Neutrophil (primary cell): ENCODE results near the gene MPZL2.

ENCODE experiments used
- H3K27ac ChIP-seq: fragments of 200-600 bp; sonication (generic); 2 replicates; pipeline ENCODE4 v1.5.1; 2016; ENCODE audit warnings: mild to moderate bottlenecking, moderate library complexity
- H3K27me3 ChIP-seq: fragments of 200-600 bp; sonication (generic); 2 replicates; pipeline ENCODE4 v1.6.0; 2016; ENCODE audit warnings: mild to moderate bottlenecking
- H3K36me3 ChIP-seq: fragments of 200-600 bp; sonication (generic); 2 replicates; pipeline ENCODE4 v1.5.1; 2017
- H3K4me1 ChIP-seq, 2 experiments: fragments of 200-600 bp in 1 of 2; sonication (generic) in 1 of 2; 1 replicate in 1 of 2; 2 replicates in 1 of 2; pipeline versions ENCODE4 v1.5.1 to v1.6.1; 2013 to 2016; ENCODE audit warnings: low read depth in 1 of 2, low read length in 1 of 2, mild to moderate bottlenecking in 1 of 2, moderate library complexity in 1 of 2; ENCODE audit not compliant: control insufficient read depth in 1 of 2, insufficient read depth in 1 of 2
- H3K4me3 ChIP-seq, 2 experiments: fragments of 200-600 bp in 1 of 2; sonication (generic) in 1 of 2; 1 replicate in 1 of 2; 2 replicates in 1 of 2; pipeline ENCODE4 v1.5.1; 2013 to 2016; ENCODE audit warnings: low read depth in 1 of 2, low read length in 1 of 2, mild to moderate bottlenecking in 1 of 2, moderate library complexity in 1 of 2
- H3K9me3 ChIP-seq: fragments of 200-600 bp; sonication (generic); 2 replicates; pipeline ENCODE4 v1.5.1; 2016
- TF ChIP-seq, protein P1 (sequence below): fragments of 200-600 bp; sonication (generic); IDR thresholded peaks from 2 replicates; pipeline ENCODE4 v1.5.1; 2016; ENCODE audit warnings: antibody characterized with exemption

MPZL2 gene

DNA sequence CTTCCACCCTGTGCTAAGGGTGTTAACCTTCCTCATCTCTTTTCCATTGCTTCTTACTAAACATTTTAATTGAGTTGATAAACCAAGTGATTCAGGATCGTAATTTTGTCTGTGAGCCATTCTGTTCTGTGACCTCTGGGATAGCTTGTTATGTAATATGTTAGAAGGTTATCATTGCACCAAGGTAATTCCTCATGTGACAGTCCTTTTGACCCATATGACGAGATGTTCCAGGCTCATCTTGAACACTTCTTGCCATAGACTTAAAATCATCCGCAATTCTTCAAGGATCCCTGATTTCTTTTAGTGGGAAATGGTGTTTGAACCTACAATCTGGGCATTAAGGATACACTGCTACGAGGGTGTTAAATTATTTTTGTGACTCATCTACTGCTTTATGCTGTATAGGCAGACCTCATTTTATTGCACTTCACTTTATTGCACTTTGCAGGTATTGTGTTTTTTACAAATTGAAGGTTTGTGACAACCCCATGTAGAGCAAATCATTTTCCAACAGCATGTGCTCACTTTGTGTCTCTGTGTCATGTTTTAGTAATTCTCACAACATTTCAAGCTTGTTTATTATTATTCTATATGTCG lies 19.0 kb upstream of the MPZL2 start:
- Histone ChIP-seq H3K9me3 (no peaks in the 10 kb centered on the region), H3K4me3 (no peak overlapping the region)

DNA sequence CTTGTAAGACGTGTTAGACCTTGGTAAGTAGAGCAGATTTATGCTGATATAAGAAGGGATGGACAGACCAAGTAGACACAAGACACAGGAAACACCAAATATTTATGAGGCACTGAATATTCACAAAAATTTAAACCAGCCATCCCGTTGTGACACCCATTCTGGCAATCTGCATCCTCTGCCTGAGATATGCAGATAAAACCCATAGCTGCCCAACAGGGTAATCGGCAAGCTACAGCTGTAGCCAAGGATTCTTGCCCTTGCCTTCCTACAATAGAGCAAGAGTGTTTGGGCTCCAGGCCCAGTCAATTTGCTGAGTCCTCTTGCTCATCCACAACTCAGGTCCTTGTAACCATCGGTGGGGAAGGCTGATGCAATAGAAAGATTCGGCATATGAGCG lies 18.5 kb upstream of the MPZL2 start:
- TF ChIP-seq, protein P1, sequence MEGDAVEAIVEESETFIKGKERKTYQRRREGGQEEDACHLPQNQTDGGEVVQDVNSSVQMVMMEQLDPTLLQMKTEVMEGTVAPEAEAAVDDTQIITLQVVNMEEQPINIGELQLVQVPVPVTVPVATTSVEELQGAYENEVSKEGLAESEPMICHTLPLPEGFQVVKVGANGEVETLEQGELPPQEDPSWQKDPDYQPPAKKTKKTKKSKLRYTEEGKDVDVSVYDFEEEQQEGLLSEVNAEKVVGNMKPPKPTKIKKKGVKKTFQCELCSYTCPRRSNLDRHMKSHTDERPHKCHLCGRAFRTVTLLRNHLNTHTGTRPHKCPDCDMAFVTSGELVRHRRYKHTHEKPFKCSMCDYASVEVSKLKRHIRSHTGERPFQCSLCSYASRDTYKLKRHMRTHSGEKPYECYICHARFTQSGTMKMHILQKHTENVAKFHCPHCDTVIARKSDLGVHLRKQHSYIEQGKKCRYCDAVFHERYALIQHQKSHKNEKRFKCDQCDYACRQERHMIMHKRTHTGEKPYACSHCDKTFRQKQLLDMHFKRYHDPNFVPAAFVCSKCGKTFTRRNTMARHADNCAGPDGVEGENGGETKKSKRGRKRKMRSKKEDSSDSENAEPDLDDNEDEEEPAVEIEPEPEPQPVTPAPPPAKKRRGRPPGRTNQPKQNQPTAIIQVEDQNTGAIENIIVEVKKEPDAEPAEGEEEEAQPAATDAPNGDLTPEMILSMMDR, result no peak
- H3K27me3 ChIP-seq, result no peaks in the 10 kb centered on the region
- H3K4me3 ChIP-seq, result no peak overlapping the region
- H3K4me1 ChIP-seq, result no peaks in the 10 kb centered on the region
- no peaks in the 10 kb centered on the region for H3K36me3 ChIP-seq
- H3K27ac ChIP-seq, result no peak overlapping the region
- no peaks in the 10 kb centered on the region for H3K9me3 ChIP-seq

More for the DNA sequence above, 19.0 kb upstream of the MPZL2 start:
- H3K36me3 ChIP-seq, result no peaks in the 10 kb centered on the region
- TF ChIP-seq, protein P1, result no peak
- H3K27me3 ChIP-seq, result no peaks in the 10 kb centered on the region
- no peak overlapping the region for H3K27ac ChIP-seq
- H3K4me1 ChIP-seq, result no peaks in the 10 kb centered on the region

DNA sequence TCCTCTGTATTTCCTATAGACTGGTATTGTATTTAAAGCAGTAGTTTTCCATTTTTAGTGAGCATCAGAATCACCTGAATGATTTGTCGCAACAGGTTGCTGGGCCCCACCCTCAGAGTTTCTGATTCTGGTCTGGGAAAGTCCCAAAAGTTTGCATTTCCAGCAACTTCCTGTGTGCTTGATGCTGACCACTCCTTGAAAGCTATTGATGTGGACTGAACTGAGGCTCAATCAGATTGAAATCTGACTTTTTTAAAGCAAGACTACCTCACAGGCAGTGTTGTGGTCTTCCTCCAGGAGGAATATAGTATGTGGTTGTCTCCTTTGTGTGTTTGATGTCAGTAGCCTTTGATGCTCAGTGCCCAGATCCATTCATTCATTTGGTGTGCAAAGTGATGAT lies 17.2 kb upstream of the MPZL2 start:
- Histone ChIP-seq H3K27me3 (peaks cover 1% of the 10 kb centered on the region), H3K27ac (no peak overlapping the region)
- TF ChIP-seq, protein P1, result no peak

DNA sequence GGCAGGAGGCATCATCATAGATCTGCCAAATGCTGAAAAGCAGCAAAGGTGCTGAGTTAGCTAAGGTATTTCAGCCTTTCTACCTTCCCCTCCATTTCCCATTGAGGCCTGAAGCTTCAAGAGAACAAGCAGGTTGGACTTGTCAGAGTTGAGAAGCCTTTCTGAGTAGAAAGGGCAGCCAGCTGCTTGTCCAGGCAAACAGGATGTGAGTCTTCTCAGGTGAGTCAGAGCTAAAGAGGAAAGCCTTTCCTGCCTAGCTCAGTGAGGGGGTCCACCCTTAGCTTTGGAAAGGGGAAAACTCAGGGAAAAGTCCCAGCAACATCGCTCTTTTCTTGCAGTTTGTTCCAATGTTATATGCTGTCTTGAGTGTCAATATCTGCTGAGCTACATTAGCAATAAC lies 13.2 kb upstream of the MPZL2 start:
- H3K9me3 ChIP-seq, result no peaks in the 10 kb centered on the region
- H3K4me1 ChIP-seq, result no peaks in the 10 kb centered on the region
- H3K27ac ChIP-seq, result no peak overlapping the region
- no peaks in the 10 kb centered on the region for H3K36me3 ChIP-seq
- H3K4me3 ChIP-seq, result no peak overlapping the region
- TF ChIP-seq, protein P1, result no peak
- H3K27me3 ChIP-seq, result peaks cover 9% of the 10 kb centered on the region

More for the DNA sequence above, 17.2 kb upstream of the MPZL2 start:
- no peaks in the 10 kb centered on the region for H3K36me3 ChIP-seq
- H3K4me3 ChIP-seq, result no peak overlapping the region
- H3K4me1 ChIP-seq, result no peaks in the 10 kb centered on the region
- H3K9me3 ChIP-seq, result no peaks in the 10 kb centered on the region

DNA sequence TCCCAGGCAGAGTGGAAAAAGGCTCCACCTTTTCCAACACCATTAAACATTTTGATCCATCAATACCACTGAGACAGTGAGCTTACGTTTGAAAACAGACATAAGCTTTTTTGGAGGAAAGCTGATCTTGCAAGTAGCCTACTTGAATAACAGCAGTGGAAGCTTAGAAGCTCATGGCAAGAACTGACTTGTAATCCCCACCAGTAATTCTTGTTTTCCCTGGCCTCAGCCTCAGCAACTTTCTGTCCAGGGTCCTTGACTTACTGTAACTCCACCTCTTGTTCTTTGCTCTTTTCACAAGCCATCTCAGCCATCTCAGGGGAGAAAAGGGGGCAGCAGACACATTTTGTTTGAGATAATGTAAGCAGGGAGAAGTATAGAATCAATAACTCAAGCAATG lies 12.3 kb upstream of the MPZL2 start:
- Histone ChIP-seq H3K4me1 (no peaks in the 10 kb centered on the region), H3K27ac (no peak overlapping the region), H3K9me3 (no peaks in the 10 kb centered on the region), H3K4me3 (no peak overlapping the region), H3K27me3 (peaks cover 9% of the 10 kb centered on the region), H3K36me3 (no peaks in the 10 kb centered on the region)
- TF ChIP-seq, protein P1, result no peak
